NCI-H1436 (cell line): ENCODE results near the gene CISD3.
"Not testable (repeated sequence)": the region's sequence is repeated elsewhere in the genome, so short reads cannot be mapped to it uniquely, and the experiment has no call there.

Experiments used
- DNase-seq: peaks from one replicate; lab custom pipeline; 2025; lab: John Stamatoyannopoulos, UW

CISD3 gene

GRCh38 chr17:38707678-38708351 lies 22.3 kb upstream of the CISD3 start:
- no peak for DNase-seq

DNA sequence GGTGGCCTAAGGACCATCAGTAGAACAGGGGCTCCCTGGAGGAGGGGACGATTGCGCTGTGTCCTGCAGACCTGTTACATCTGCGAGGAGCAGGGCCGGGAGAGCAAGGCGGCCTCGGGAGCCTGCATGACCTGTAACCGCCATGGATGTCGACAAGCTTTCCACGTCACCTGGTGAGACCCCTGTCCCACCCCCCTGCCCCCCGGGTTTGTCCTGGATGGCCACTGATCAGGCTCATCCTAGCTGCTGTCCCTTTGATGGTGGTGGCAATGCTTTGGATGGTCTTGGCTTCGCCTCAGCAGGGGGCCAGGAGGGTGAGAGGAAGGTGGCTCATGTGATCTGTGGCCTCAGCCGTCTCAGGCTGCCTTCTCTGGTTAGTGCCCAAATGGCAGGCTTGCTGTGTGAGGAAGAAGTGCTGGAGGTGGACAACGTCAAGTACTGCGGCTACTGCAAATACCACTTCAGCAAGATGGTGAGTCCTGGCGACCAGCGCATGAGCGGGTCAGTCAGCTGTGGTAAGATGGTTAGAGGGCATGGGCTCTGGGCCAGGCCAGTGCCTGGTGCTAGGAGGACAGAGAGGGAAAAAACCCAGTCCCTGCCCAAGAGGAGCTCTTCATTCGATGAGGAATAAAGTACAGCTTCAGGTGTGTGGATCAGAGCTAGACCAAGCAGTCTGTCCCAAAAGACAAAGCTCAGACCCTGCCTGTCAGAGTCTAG lies 20.9 kb upstream of the CISD3 start:
- no peak for DNase-seq

- DNase-seq, result no peak
Measured at GRCh38 chr17:38709864-38710603, 20.1 kb upstream of the CISD3 start.

DNA sequence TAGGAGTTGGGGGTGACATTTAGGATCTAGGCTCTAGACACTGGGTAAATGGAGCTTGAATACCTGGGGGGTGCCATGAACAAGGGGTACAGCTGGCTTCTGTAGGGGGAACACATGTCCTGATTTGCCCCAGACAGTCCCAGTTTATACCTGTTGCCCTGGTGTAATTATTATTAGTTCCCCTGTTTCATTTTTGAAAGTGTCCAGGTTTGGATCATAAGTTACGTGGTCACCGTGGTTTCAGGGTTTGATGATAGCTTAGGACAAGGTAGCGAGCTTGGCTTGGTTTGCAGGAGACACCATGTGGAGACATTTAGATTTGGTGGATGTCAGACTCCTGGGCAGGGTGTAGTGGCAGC lies 19.6 kb upstream of the CISD3 start:
- DNase-seq, result no peak

- DNase-seq, result no peak
Measured at GRCh38 chr17:38710985-38711384, 19.2 kb upstream of the CISD3 start.

DNA sequence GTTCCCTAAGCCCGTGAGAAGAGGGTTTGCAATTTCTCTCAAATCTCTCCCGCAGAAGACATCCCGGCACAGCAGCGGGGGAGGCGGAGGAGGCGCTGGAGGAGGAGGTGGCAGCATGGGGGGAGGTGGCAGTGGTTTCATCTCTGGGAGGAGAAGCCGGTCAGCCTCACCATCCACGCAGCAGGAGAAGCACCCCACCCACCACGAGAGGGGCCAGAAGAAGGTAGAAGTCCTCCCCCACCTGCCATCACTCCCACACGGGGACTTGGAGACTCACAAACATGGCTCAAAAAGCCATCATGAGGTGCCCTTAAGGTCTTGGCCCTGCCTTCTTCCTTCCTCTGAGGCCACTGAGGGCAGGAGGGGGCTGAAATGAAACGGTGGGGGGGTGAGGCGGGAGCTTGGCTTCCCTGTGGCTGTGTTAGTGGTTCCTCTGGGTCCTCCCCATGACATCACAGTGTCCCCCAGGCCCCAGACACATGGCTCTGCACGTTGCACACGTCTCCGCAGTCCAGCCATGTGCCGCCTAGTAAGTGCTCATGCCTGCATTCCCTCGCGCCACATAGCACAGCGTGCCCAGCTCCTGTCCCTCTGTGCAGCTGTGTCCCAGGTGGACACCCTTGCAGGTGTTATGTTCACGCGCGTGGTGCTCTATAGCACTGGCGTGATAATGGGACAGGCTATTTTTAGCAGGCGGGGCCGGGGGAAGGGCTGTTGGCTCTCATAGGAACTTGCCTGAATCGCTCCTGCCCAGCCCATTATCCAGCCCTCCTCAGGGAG lies 18.2 kb upstream of the CISD3 start:
- DNase-seq, result no peak

DNA sequence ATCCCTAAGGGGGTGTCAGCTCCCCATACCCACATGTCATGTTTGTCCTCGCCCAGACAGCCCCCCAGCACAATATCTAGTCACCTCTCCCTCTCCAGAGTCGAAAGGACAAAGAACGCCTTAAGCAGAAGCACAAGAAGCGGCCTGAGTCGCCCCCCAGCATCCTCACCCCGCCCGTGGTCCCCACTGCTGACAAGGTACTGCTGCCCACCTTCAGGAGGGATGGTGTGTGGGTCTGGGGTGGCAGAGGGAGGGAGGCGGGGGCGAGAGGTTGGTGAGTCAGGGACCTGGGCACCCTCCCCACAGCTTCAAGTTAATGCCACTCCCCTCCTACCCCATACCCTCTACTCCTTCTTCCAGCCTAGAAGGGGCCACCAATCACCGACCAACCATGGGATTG lies 17.5 kb upstream of the CISD3 start:
- DNase-seq, result no peak

DNA sequence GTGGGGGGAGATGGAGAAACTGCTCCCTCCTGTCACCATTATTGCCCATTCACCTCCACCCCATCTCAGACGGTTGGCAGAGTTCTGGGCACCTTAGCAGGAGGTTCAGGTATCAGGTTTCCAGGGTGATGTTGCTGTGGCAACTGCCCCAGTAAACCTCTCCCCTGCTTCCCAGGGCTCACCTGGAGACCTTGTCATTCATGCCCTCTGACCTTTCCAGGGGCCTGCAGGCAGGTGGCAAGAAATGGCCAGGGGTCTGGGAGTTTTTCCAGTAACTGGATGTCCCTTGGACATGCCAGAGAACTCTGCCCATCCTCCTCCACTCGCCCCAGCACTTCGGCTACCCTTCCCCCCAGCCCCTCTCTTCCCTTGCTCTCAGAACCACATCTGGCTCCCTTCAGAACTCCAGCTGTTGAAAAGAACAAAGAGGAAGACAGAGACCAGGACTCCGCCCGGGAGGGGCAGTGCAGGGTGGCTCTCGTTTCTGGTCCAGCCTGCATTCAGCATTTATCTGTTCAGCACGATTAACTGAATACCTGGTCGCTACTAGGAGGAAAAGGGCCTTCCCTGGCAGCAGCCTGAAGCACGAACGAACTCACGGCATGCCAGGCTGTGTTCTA lies 16.6 kb upstream of the CISD3 start:
- DNase-seq, result no peak

- no peak for DNase-seq
Measured at GRCh38 chr17:38715216-38715943, 14.8 kb upstream of the CISD3 start.

DNA sequence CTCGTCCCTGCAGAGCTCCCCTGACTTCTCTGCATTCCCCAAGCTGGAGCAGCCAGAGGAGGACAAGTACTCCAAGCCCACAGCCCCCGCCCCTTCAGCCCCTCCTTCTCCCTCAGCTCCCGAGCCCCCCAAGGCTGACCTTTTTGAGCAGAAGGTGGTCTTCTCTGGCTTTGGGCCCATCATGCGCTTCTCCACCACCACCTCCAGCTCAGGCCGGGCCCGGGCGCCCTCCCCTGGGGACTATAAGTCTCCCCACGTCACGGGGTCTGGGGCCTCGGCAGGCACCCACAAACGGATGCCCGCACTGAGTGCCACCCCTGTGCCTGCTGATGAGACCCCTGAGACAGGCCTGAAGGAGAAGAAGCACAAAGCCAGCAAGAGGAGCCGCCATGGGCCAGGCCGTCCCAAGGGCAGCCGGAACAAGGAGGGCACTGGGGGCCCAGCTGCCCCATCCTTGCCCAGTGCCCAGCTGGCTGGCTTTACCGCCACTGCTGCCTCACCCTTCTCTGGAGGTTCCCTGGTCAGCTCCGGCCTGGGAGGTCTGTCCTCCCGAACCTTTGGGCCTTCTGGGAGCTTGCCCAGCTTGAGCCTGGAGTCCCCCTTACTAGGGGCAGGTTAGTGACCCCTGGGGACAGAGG lies 13.7 kb upstream of the CISD3 start:
- no peak for DNase-seq

DNA sequence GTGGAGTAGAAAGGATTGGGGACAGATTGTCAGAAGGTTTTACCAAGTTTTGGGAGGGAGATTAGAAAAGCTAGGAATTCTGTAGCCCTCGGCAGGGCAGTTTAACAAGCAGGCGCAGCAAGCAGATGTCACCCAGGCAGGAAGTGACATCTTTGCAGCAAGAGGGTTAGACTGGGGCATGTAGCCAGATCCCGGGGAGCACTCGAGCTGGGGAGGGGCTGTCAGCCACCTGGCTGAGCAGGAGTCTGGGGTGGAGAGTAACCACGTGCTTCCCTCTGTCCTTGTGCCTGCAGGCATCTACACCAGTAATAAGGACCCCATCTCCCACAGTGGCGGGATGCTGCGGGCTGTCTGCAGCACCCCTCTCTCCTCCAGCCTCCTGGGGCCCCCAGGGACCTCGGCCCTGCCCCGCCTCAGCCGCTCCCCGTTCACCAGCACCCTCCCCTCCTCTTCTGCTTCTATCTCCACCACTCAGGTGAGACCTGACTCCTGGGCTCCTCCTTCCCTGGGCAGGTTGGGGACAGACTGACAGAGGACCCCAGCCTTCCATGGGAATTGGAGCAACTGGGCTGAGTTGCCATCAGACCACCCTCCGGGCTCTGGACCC lies 12.9 kb upstream of the CISD3 start:
- DNase-seq, result no peak

- no peak for DNase-seq
Measured at GRCh38 chr17:38719289-38719942, 10.7 kb upstream of the CISD3 start.

GRCh38 chr17:38719943-38720641 lies 10.0 kb upstream of the CISD3 start:
- no peak for DNase-seq

DNA sequence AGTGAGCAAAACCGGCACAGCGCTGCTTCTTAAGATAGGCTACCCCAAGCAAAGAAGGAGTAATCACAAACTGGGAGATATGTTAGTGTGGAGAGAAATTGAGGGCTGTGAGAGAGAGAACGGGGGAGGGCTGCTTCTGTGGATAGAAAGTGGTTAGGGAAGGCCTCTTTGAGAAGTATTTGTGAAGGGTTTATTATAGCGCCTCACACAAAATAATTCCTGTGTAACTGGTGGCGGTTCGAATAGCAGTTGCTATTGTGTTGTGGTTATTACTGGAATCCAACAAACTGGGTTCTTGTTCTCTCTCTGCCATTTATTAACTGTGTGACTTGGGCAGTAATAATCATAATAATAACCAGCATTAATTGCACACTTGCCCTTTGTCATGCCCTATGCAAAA lies 9.2 kb upstream of the CISD3 start:
- DNase-seq, result no peak

- no peak for DNase-seq
Measured at GRCh38 chr17:38721802-38722201, 8.3 kb upstream of the CISD3 start.

DNA sequence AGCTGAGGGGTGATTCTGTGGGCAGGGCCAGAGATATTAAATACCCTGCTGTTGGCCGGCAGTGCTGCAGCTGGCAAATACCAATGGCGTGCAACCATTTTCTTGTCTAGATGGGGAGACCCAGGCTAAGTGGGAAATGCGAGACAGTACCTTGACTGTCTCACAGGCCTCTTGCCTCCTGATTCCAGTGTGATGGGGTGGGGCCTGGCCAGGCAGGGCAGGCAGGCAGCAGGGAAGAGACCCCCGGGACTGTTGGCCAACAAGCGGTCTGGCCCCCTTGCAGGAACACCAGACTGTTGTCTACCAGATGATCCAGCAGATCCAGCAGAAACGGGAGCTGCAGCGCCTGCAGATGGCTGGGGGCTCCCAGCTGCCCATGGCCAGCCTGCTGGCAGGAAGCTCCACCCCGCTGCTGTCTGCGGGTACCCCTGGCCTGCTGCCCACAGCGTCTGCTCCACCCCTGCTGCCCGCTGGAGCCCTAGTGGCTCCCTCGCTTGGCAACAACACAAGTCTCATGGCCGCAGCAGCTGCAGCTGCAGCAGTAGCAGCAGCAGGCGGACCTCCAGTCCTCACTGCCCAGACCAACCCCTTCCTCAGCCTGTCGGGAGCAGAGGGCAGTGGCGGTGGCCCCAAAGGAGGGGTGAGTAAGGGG lies 5.7 kb upstream of the CISD3 start:
- DNase-seq, result no peak

- no peak for DNase-seq
Measured at GRCh38 chr17:38725066-38725465, 5.1 kb upstream of the CISD3 start.

- DNase-seq, result not testable (repeated sequence)
Measured at GRCh38 chr17:38726145-38726544, 4.0 kb upstream of the CISD3 start.

- DNase-seq, result no peak
Measured at GRCh38 chr17:38727736-38728135, 2.4 kb upstream of the CISD3 start.
